NCI-H1417 (cell line): Measurements from ENCODE around the gene AFAP1L2.

ENCODE experiments used
- DNase-seq, 3 experiments: peaks; one replicate each; lab custom pipeline; 2025; lab: John Stamatoyannopoulos, UW

The AFAP1L2 gene

DNA sequence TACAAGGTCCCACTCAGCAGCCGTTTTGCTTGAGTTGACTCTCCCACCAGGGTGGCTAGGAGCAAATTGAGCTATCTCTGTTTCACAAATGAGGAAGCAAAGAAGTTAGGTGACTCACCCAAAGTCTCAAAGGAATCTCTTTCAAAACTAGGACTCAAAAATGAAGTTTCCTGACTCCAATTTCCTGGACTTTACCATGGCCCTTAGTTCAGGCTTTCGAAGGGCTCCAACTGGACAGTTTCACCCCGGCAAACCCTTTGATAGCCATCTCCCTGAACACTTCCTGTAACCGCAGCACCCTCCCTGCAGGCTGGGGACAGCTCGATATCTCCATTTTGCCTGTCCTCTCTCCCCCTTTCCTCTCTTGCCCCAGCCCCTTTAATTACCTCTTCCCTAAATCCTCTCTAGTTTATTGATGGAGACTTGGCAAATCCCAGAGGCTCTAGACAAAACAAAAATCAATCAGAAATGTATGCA lies 4.7 kb upstream of the AFAP1L2 start:
- DNase-seq: no peak

DNA sequence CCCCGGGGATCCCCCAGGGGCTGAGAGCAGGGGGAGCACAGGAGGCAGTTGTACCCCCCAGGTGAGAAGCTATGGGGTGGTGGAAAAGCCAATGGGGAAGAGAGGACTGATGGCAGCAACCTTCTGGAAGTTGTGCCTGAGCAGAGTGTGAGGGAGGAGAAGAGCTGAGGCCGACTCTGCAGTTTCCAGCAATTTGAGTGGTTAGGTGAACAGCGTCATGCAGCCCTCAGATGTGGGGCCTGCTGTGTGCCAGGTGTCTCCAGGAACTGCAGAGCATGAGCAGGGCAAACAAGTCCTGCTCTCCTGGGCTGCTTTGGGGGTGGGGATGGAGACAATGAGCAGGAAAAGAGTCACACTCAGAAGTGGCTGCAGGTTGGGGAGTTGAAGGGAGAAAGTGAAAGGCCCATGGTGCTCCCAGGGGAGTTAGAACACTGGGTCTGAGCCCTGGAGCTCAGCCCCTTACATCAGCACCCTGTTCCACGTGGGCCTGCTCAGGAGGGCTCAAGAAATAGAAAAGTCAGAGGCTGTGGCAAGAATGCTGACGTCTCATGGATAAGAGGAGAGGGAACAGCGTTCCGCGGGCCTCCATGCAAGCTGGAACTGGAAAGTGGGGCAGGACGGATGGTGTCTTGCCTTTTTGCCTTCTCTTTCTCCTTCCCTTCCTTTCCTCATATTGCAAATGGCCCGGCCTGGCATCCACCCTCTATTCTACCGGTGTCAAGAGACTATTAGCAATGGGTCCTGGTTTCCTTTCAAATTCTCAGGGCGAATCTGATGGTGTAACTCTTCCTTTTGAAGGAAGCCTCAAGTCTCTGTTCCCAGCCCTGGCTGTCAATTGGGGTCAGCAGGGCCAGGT lies 4.0 kb upstream of the AFAP1L2 start:
- DNase-seq: peak in 2 of 3 experiments; percentile 9 to 44

DNA sequence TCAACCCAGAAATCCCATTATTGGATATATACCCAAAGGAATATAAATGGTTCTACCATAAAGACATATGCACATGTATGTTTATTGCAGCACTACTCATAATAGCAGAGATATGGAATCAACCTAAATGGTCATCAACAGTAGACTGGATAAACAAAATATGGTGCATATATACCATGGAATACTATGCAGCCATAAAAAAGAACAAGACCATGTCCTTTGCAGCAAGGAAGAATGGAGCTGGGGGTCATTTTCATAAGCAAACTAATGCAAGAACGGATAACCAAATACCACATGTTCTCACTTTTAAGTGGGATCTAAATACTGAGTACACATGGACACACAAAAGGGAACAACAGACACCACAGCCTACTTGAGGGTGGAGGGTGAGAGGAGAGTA lies 2.2 kb upstream of the AFAP1L2 start:
- no peak for DNase-seq

DNA sequence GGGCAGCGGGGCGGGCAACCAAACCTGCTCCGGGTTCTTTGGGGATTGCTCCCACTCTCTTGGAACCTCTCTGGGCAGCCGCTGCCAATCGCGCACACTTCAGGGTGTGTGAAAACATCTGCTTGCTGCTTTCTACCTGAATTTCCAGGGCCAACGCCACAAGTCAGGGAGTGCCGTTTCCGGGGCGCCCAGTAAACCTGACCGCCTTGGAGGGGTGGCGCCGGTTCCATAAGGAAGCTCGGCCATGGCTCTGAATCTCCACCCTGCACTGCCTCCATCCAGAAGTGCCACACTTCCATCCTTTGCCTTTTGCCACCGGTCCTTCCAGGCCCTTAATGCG lies 679 bp upstream of the AFAP1L2 start:
- DNase-seq: no peak

DNA sequence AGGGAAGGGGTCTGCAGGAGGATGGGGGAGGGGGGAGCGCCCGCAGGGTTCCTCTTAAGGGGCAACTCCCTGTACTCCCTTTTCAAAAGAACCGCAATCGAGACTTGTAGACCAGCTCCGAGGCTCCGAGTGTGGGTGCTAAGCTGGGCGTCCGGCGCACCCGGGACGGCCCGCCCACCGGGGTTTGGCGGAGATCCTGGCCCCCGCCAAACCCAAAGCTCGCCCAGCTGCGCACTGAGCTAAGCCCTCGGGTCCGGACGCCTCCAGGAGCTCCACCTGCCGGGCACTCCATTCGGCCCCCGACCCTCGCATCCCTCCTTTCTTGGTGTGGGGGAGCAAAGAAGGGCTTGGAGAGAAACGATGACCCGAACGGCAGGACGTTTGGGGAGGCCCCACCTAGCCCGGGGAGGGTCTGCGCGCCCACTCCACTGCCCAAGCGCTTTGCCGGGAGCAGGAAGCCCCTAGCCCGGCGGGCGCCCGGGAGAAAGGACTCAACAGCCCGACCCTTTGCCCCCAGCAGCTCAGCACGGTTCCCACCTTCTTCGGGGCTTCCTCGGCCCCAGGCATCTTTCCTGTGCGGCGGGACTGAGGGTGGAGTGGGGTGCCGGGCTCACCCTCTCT lies 651 bp downstream of the AFAP1L2 start:
- no peak for DNase-seq

DNA sequence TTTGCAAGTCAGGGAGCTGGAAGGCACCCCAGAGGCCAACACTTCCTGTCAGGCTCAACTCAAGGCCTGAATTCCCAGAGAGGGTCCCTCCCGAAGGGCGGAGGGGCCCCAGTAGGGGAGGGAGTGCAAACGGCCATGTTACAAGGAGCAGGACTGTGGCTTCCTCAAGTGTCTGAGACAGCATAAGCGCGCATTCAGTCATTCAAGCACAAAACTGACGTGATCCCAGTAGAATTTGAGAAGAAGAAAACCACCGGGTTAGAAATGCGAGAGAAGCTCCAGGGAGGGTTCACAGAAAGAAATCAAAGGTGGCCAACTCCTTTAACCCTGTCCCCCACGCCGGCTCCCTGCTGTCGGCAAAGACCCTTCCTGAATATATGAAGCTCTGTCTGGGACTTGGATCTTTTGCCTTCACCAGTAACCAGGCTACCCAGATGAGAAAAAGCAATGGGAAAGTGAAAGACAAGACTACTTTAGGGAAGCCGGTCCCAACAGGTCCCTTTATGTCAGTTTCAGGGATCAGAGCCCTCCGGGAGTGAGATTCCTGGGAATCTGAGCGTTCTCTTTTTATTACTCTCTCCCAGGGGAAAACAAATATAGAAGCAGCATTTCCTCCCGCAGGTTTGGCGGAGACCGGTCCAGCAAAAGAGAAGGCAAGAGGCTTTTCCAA lies 1.3 kb downstream of the AFAP1L2 start:
- DNase-seq: no peak

DNA sequence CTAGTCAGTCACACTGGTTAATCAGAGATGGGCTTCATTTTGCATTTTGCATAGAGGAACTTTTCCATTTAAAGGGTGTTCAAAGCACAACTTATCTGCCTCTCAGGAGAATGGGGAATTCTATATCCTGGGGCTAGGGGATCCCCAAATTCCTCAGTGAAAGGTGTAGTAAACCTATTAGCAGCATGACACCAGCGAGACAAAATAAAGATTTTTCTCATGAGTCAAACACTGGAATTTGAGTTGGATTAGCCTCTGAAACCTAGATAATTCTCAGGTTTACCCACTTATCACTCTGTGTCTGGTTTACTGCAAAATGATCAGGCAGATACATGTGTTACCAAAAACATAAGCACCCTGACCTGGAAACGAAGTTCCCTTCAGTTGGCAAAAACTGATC lies 2.1 kb downstream of the AFAP1L2 start:
- no peak for DNase-seq

DNA sequence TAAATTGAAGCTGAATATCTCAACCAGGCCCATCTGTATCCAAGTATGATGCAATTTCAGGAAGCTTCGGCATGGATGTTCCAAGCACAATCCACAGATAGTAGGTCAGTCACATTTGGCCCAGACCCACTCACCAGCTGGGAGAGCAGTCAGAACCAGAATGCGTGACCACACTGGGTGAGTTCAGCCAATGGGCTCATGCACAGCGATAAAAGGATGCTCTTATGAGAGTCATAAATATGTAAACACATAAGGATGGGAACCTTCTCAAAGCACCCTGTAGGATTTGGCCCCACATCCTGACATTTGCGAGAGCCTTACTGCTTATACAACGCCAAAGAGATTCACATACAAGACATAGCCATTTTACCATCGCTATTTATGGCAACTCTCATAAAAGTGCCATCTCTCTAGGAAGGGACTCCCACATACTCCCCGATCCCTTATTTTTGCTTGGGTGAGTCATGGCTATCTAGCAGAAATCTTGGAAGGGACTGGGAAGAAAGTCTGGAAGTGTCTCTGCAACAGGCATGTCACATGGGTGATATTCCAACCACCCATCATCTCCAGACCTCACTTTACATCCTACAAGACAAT lies 3.0 kb downstream of the AFAP1L2 start:
- no peak for DNase-seq

DNA sequence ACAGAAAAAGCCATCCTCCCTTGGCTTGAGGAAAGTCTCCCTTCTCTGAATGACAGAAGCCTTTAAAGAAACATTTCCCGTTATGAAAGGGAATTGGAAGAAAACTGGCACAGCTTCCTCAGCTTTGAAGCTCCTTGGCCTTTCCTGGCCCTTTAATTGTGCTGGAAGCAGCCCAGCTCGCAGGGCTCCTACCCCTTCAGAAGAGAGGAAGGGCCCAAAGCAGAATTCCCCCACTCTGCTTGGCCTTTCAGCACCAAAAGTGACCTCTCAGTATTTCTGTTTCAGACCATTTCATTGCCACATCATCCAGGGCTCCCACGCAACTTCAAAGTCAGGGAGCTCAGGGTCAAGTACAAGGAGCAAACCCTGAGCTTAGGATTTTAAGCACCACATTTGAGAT lies 4.2 kb downstream of the AFAP1L2 start:
- DNase-seq: no peak

DNA sequence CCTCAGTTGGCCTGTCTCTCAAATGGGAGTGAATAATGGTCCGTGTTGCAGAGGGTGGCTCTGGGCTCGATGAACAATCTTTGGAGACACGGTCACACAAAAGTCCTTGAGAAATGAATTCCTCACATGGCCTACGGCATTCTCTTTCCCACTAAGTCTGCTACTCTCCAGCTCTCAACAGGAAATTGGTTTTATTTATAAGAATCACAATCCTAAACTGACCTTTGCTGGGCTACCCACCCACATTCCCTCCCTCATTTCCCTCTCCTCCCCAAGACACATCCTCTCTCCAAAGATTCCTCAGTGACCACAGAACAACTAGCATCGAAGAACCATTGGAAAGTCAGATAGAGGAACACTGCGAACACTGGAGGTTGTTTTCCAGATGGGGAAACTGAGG lies 4.7 kb downstream of the AFAP1L2 start:
- DNase-seq: no peak

DNA sequence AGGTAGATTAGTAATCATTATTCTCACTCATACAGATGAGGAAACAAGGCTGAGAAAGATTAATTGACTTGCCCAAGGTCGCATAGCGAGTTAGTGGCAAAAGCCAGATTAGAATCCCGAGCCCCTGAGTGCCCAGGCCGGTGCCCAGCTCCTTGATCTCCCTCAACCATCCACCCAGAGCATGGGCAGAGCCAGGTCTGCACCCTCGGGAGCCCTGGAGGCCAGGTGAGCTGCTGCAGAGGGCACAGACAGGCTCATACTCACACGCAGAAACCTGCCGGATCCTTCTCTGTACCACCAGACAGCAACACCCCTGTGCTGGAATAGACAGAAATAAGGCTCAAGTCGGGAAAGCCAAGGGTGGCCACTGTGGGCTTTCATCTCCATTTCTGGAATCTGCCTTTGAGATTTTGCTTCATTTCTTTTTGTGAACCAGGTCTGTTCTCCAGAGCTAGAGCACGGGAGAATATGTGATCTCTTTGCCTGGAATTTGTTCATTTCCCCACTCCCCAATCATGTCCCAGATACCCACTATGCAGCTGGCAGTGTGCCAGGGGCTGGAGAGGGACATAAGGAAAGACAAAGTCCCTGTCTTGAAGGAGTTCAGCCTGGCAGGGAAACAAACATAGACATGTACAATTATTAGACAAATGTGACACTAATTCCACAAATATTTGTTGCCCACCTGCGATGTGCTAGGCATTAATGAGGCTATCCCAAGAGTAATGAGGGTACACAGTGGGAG lies 5.5 kb downstream of the AFAP1L2 start:
- no peak for DNase-seq

DNA sequence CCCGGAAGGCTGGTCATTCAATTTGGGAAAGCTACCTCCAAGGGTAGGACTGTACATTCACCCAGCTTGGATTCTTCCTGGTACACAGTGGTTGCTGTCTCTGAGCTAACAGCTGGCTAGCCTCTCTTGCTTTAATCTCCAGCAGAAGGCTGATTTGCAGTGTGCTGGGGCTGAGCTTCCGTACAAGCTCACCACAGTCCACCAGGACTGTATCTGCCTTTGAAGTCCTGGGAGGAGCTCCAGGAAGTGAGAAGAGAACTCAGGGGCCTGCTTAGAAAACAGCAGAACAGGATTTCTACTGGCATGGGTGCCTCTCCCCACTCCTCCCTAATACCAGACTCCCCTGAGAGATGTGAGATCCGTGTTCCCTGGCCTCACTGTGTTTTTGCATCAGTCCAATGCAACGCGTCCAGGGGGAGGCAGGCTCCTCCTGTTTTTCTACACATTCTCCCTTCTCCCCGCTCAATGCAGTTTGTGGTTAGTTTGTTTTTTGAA lies 6.6 kb downstream of the AFAP1L2 start:
- DNase-seq: no peak

DNA sequence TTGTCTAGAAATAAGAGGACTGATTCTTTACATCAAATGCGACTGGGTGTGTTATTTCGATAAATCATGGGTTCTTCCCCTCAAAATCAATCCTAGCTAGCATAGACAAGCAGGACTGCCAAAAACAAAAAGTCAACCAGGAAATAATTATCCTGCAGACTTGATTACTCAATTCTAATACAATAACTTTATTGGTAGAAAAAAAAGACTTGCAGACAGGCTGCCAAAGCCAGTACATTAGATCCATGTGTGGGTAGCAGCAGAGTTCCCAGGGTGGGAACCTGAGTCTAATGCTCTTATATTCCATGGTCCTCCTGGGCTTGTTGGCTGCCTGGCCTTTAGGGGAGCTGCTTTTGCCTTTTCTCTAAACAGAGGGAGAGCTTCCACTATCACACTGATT lies 7.8 kb downstream of the AFAP1L2 start:
- no peak for DNase-seq

DNA sequence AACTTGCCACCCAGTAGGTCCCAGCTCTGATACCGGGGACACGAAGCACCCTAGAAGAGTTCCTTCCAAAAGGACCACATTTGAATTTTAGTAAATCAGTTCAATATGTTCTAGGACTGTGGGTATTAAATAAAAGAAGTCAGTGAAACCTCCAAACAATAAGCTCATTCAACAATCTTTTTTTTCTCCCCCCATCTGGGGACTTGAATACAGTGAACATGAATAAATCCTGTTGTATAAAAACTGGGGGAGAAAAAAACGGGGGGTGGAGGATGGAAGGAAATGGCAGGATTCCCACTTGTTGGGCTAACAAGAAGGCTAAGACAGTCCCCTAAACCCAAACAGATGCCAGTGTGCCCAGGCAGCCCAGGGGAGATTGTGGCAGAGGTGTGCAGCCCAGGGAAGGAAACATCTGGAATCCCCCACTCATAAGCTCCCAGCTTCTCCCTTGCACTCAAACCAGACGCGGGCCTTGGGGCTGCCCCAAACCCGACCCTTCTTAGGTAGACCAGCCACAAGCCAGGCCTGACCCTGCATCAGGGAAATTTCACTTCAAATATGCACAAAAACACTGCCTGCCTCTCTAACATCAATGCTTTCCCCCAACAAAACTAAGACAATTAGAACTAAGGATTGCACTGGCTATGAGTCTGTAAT lies 8.8 kb downstream of the AFAP1L2 start:
- DNase-seq: no peak

DNA sequence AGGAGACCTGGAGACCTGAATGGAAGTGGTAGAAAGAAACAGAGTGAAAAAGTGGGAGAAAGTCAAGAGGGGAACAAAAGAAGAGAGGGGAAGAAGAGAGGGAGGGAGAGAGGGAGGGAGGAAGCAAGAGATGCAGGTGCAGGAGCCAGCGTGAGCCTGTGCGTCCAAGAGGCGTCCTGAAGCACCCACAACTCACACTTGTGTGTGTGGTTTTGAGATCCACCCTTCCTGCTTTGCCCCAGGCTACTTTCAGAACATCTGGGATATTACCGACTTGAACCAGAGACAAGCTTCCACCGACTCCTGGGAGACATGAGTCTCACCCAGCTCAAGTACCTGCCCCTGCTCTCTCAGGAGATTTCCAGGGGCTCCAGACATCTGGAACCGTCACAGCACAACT lies 9.8 kb downstream of the AFAP1L2 start:
- no peak for DNase-seq

DNA sequence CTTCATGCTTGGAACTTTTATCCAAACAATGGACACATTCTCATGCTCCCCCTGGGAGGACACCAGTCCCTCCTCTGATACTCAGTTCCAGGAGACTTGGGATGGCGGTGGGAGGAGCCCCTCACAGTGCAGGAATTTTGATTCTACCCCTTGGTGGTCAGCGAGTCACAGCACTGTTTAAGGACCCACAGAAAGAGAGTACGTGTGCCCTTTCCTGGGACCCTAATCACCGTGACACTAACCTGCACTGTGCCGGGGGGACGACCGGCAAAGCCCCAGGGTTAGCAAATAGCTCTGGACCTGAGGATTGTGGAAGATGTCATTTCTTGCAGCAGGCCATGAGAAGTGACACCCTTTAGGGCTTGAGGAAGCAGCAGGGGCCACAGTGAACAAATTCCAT lies 10.4 kb downstream of the AFAP1L2 start:
- DNase-seq: no peak

DNA sequence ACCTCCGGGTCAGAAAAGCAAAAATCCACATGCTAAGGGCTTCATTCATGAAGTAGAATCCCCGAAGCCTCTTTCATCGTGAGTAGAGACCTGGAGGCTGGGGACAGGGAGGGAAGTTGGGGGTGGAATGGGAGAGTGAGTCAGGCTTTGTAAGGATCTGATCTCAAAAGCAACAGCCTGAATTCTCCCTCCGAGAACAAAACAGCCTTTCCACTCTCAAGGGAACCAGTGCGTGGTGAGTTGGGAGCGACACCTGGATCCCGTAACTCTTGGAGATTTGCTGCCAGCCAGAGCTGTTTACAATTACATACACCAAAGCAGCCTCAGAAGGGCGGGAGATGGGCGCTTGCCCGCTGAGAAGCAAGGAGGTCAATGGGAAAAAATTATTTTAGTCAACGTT lies 10.8 kb downstream of the AFAP1L2 start:
- peak in 1 of 3 experiments; percentile 26 for DNase-seq

DNA sequence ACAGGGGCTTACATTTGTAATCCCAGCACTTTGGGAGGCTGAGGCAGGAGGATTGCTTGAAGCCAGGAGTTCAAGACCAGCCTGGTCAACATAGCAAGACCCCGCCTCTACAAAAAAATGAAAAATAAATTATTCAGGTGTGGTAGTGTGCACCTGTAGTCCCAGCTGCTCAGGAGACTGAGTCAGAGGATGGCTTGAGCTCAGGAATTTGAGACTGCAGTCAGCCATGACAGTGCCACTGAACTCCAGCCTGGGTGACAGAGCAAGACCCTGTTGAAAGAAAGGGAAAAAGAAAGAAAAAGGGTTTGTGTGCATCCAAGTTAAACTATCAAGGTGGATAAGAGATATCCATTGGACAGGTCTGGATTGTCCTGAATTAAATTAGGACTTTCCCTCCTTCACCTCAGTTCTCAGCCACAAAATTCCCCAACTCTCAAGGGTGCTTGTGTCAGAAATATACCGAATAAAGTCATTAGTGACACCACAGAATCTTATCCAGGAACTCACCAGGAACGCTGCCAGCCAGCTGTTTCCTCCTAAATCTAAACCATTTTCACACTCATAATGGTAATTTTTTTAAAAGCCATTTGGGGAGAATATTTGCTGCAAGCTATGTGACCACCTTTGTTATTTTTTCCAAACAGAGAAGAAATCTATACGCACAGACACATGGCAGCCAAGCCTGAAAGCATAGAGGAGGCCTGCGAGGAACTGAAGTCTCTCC lies 12.0 kb downstream of the AFAP1L2 start:
- DNase-seq: no peak

DNA sequence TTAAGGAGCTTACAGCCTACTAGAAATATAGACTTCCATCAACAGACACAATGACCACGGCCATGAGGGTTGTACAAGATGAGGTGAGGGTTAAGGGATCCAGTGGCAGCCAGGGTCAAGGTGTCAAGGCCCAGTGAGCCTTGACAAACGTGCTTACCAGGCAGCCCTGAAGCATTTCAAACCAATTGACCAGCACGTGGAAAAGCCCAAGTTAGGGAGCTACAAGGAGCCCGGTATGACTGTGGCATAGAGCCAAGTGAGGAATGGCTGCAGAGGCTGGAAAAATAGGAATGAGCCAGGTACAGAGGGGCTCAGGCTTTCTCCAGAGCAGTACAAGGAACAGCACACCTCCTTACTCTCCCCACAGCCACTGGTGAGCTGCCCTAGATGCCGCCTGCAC lies 12.7 kb downstream of the AFAP1L2 start:
- no peak for DNase-seq

DNA sequence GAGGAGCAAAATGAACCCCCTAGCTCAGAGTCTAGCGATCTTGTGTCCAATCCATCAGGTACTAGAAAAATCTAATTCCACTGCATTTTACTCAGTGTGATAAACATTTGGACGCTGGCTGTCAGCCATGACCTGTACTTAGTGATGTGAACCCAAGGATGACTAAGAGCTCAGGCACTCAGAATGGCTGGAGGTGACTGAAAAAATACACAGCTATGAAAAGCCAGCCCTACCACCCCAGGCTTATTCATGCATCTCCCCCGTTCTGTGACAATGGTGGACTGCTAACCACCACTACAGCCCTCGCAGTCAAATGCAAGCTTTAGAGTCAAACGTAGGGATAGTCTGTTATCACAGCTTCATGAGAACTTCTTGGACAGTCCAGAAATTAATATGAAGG lies 14.9 kb downstream of the AFAP1L2 start:
- no peak for DNase-seq

DNA sequence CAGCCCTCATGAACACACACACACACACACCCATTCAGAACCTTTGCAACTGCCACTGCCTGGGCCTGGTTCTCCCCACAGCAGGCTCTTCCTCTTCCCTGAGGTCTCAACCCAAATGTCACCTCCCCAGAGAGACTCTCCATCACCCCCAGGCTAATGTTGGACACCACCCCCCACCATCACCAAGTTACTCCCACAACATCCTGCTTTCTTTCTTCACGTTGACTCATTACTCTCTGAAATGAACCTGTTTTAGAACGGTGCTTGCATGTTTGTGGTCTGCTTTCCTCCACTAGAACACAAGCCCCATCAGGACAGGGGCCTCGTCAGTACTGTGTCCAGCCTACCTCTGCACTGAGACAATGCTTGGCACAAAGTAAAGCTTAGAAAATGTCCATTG lies 16.0 kb downstream of the AFAP1L2 start:
- no peak for DNase-seq
